CD4-positive, alpha-beta T cell treated with Interleukin-6 for 4 hours (primary cell): Measurements from ENCODE around the gene MEF2C.
A peak's percentile ranks its signal among the peaks of the same experiment; 100 is the strongest.

Experiments
- DNase-seq: peaks from one replicate; pipeline ENCODE4 v3.0.0-alpha.2; 2020; ENCODE audit warnings: mixed read lengths

The MEF2C gene

DNA sequence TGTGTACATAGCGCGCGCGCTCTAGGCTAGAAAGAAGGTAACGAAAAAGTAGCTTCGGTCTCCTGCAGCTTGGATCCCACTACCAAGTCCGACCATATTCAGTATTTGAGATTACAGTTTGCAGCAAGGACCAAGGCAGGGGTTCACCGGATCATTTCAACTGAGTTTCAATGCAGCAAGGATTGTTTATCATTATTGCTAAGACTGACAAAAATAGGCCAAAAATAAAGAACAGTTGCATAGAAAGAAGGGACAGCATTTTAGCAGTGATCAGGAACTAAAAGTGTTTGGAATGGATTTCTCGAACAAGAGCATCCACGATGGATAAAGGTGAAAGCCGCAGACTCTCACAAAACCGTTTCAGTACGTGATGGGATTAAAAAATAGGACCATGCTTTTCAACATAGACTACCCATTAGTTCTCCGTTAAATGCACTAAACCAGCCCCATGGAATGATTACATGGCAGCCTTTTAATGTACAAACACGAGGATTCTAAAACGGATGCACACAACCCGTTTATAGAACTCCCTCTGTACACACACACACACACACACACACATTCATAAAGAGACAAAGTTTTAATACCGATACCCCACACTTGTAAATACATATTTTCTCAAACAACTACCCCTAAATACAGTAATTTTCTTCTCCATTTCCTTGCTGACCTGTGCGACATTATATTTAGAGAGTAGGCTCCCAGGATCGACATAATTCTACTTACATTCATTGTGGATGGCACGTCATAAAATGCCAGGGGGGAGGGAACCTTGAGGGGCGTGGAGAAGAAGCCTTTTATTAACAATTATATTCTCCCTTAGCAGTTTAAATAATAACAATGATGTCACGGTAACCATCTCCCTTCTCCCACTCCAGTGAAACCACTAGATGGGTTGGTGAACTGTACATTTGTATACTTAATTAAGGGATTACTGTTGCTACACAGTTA lies 197.1 kb downstream of the MEF2C start:
- DNase-seq = no peak

DNA sequence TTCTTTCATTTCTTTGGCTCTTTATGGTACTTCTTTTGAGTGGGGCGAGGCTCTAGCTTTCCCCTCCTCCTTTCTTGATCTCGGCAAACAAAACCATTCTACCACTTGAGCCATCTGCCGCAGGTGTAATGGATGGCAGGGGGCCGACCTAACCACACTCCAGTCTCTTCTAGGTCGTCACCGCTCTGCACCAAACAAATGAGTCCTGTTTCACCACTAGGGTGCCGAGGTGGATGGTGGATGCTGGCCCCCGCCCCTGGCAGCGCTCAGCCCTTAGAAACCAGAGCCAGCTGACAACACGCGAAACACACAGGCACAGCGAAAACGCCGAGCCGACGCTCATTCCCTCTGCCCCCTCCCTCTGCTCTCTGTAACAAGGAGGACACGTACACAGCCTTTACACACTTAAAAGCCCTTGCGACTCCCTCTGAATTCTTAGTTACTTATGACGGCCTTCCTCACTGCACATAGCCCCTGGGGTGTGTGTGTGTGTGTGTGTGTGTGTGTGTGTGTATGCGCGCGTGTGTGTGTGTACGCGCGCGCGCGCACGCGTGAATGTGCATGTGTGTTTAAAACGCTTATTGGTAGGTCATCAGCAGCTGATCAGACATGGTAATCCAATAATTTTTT lies 199.4 kb downstream of the MEF2C start:
- no peak for DNase-seq

DNA sequence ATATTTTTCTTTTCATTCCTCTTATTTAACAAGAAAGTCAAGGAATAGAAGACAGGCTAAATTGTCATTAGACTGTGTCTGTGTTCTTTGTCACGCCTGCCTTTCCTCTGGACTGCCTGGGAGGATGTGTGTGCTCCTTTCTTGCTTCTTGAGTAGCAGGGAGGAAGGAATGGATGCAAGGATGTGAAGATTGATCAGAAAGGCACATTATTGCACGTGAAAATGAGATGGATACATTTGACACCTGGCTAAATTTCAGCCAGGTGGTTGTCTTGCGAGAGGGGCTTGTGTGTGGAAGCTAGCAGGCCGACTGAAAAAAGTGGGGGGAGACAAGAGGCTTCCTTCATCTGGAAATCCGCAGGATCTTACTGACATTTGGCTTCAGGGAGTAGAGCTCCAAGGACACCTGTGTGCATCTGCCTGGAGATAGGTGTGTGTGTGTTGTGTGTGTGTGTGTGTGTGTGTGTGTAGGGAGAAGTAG lies 200.1 kb downstream of the MEF2C start:
- DNase-seq = no peak

DNA sequence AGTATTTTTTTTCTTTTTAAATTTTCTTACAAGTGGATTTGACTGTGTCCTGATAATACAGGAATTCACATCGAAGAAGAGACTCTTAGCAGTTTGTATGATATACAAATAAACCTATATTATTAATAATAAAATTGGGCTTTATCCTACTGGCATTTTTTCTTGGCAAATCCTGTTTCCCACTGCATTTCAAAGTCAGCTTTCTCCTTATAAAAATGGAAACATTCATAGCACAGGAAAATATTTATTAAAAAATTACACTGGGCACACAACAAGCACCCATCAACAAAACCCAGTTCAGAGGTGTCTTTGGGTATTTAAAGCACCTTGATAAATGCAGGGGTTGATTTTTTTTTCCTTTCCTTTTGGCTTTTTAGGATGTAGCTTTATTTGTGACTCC lies 200.9 kb downstream of the MEF2C start:
- no peak for DNase-seq

DNA sequence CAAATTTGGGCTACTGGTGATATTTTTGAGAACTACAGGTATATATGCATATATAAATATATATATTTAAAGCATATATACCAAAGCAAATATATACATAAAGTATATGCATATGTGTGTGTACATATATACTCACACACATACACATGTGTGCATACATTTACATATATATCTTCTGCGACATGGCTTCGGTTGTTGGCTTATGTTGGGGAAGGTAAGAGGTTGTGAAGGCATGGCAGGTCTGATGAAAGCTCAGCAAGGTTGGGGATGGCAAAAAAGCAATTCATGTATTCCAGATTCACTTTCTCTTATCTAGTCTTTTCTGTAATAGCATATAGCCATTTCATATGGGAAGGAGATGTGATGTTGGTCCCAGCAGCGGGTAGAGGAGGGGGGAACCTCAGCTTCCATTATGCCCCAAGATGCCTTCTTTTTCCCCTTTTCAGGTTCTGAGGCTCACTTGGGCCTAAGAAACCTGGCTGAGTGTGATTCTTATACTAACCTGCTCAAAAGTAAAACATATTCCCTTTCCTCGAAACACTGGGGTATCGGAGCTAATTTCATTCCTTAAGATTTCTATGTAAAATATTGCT lies 201.7 kb downstream of the MEF2C start:
- no peak for DNase-seq

DNA sequence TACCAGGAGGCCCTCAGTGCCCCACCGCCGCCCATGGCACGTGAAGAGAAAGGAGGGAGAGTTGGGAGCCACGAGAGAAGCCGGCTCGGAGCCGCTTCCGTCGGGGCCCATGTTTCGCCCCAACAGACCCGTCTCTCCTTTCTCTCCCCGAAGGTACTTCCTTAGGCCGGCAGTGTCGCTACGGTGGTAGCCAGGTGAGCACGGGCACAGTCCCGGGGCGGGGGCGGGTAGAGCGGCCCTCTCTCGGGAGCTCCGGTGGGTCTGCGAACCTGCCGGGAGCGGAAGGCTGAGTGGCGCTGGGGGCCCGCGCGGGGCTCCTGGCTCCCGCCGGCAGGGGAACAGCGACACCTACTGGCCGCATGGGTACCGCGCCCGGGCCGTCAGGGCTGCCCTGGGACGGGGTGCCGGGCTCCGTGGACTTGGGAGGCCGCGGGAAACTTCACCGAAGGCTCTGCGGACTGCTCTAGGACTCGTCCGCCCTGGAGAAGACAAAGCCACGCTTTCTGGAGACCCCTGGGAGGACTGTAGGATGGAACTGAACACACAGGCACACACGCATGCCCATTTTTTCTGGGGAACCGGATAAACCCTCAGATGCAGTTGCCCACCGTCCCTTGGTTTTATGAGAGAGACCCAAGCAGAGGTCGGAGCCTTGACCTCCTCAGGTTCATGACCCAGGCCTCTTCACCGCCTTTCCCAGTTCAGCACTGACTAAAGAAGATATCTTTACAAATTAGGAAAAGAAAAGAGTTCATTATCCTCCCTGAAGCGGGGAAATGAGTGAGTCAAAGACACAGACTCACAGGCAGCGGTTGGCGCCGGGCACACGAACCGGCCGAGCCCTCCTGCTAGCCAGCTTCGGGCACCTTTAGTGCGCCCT lies 202.5 kb downstream of the MEF2C start:
- DNase-seq = peak; percentile 73

DNA sequence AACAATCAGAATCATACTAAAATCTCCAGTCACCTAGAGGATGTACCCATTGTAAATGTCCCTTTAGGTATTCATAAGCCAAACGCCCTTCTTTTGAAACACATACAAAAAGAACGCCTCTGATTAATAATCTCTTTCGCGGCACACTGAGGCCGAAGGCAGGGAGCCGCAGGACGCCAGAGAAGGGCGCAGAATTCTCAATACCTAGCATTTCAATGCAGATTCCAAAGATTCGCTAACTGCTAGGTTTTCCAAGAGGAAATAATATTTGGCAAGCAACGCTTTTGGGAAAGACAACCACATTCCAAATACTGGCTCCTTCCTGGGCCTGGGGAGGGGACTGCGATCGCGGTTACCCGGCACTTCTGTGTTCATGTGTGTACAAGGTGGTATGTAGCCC lies 203.3 kb downstream of the MEF2C start:
- no peak for DNase-seq

DNA sequence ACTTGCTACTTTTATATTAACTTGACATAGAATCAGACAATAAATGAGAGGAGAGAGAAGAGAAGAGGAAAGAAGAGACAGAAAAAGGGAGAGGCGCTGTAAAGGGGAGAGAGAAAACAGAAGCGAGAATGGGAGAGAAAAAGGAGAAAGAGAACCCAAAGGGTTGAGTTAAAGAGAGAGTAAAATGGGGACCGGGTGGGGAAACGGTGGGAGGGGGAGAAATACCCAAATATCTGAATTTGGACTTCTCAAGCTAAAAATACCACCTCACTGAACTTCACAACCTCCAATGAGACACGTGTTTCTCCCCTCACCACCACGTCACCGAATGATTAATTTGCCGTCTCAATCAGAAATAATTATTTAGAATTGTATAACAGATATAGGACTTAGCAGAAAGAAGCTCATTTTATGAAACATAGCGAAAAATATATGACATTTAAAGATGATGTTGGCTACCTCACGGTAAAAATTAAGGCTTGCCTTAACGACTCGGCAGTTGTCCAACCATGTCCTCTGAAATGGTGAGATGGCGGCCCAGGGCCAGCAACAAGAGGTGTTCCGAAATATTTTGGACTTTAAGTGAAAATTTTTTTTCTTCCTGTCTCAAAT lies 204.1 kb downstream of the MEF2C start:
- no peak for DNase-seq

DNA sequence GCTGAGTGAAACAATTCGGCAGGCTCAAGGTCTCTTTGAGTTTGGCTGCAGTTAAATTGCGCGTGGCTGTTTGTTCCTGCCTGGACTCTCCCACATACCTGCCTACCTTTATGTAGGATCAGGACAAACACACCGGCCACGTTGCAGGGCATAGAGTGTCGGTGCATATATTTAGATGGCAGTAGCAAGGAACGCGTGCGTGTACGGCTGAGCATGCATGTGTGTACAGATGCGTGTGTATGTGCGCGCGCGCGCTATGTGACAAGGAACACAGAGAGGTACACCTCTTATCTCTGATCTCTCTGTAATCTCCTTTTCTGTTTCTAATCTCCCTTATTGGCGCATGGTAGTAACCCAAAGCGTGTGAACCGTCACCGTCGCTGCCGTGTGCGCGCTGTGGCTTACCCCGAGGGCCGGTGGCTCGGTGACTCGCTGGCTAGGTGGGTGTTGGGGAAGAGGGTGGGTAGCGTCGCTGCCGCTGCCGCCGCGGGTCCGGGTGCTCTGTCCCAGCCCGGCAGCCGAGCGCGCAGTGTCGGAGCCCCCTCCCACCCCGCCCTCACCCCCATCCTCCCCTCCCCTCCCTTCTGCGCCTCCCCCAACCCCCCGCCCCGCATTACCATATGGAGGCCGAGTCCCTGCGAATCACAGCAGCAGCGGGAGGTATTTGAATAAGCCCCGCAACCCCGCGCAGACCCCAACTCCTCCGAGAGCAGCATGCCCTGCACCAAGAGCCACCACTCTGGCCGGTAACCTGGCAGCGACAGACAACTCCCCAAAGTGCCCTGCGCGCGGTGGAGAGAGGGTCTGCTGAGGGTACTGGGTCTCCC lies 204.8 kb downstream of the MEF2C start:
- DNase-seq = no peak

DNA sequence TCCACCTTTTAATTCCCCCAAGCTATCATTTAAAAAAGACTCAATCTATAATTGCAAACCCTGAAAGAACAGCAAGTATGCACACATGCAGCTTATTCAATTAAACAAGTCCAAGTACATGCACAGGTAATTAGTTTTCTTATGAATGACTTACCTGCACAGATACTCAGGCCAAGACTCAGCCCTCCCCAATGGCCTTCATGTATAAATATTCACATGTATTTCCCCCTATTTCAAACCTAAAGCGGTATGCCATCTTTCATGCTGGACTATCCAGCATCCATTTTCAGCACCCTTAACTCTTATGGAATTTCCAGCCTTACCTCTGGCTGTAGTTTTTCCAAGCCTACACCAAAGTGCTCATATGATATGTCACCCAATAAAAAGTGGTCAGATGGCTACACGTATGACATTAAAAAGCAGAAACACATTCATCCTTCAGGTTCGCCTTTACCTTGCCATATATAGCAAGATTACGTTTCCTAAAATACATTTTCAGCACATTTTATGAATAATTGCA lies 205.5 kb downstream of the MEF2C start:
- DNase-seq = no peak

DNA sequence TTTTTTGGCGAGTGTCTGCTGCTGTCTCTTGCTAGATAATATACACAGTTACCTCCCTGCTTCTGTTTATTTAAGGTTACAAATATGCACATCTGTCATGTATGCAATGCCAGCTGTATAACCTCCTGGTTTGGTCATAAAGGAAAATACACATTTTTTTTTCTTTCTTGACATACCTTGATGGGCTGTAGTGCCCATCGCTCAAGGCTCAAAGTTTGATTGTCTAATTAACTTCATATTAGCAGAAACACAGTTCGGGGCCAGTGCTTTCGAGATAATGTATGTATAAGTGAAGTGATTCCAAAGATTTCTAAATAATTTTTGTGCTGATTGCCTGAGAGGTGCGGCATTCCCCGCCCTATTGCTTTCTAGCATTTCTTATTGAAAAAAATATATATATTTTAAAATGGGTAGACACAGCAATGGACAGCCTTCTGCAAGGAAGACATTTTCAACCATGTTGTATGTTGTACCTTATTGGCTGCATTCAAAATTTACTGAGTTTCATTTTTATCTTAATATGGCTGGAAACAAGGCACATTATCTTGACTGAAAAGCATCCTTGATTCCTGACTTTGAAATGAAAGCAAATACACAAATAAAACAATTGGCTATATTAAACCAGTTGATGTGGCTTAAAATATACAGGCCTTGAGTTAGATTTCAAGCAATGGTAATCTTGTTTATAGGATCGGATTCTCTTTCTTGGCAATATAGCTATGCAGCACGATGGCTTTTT lies 206.2 kb downstream of the MEF2C start:
- DNase-seq = no peak

DNA sequence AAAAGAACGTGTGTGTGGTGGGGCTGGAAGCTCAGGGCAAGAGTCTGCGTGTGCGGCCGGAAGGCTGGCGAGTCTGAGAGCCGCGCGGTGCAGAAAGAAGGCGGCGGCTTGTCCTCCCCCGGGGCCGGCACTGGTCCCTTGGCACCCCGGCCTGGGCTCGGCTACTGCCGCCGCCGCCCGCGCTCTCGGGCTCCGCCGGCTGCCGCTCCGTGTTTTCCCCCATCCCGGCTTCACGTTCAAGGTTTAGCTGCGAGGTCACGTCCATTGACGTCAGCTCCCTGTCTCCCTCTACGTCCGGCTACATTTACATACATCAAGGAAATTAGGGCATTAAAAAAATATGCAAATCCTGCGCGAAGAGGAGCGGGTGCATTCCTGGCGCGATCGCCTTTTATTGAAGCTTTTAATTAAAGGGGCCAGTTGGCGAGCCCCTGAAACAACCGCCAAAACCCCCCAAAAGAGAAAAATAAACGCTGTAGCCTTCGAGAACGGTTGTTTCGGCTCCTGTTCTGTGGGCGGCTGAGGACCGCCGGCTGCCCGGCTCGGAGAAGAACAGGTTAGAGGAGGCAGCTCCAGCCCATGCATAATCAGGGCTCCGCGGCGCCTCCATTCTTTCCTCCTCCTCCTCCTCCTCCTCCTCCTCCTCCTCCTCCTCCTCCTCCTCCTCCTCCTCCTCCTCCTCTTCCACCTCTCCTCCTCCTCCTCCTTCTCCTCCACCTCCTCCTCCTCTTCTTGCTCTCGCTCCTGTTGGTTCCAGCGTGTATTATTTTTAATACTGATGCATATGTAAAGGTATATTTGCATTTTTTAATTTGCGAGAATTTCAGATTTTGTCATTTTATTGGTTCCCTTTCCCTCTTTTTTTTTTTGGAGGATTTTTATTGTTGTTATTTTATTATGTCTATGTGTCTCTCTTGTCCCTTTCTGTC lies 207.0 kb downstream of the MEF2C start:
- DNase-seq = no peak

DNA sequence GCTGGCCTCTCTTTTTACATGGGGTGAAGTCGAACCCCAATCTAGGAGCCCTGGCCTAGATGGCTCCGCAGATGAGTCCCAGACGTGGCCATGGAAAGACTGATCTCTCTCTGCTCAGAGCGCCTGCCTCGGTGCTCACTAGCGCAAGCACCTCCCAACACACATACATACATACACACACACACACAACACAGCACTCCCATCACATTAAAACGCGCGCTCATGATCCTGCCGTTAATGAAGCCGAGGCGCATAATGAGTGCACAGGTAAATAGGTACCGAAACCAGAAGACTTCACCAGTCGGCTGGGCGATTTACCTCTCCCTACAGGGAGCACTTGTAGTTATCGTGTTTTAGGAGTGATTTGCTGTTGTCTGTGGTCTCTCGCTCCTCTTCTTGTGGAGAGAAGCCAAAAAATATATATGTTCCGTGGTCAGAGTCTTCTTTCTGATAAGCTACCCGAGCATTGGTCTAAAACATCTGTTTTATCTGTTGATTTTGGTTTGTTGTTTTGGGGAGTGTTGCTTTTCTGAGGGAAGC lies 207.7 kb downstream of the MEF2C start:
- no peak for DNase-seq

DNA sequence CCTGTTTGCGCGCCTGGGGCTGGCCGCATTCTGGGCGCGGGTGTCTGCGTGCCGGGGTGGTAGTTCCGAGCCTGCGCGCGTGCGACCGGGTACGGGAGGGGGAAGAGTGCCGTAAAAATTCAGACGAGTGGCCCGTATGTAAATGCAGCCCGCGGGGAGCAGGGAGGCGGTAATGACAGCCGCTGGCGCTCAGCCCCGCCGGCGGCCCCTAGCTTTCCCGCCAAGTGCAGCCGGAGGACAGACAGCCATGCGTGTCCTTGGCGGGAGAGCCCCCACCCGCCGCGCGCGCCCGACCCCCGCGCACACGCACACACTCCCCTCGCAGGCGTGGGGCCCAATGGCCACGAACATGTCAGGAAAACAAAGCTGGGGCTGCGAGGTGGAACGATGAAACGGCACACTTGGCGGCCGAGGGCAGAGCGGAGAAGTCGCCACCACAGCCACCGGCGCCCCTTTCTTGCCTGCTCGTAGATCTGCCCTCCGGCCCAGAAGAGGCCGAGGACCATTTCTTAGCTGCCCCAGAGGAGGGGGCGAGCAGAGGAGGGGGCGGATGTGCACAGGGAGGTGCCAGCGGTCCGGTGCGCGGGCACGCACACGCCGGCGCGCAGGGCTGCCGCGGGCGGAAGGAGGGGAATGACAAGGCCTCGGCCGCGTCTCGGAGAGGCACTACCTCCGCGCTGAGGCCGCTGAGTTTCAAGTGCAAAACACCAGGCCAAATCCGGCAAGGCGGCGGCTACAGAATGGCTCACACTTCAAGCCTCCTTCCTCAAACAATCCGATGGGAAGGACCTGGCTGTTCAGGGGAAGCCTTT lies 208.4 kb downstream of the MEF2C start:
- DNase-seq = no peak

DNA sequence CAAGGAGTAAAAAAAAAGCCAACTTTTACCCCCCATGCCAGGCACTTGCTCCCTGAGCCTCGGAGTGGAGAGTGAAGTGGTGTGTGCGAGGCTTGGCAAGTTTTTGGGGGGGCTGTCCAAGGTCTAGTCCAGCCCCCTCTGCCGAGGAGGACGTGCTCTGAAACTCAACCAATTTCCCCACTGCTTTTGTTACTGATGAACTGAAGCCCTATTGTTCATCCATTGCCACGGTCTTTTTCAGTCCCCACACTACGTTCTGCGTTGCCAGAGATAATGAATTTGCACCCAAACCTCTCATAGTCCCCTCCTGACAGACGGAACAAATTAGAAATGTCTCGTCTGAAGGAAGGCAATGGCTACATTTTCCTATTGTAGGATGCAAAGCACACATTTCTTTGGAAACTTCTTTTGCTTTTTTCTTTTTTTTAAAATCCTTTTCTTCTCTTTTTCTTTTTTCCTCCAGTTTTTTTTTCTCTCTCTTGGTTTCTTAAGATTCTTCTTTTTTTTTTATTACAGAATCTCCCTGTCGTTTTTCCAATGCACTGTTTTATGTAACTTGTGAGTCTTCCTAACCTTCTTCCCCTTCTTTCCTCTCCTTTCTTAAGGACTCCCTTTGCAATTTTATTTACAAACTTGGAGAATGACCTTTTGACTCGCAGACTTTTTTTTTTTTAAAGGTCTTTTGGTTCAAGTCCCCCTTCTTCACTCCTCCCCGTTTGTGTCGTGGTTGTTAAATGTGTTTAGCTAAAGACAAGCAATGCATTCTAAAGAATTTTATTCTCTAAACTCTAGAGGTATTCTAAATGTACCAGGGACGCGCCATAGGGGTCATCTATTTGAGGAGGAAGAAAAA lies 209.5 kb downstream of the MEF2C start:
- no peak for DNase-seq

DNA sequence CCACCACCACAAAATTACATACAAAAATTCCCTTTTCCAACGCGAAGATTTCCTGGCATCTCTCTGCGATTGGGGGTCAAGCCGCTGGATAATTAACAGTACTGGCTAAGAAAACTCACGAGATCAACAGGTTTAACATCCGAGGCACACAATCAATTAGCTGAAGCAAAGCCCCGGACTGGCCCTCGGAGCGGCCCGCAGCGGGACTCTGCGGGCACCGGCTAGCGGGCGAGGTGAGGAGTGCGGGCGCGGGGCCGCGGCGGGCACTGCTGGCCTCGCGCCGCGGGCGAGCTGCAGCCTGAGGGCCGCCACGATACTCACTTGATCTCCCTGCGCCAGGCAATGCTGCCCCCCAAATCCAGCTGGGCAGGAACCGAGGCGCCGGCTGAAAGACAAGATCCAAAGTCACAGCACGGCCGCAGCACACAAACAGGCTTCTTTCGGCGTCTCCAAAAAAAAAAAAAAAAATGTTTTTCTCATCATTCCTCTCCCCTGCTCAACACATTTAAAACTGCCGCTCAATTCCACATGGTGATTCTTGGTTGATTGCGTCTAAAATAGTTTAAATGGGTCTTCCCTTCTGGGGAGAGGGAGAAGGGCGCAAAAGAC lies 210.2 kb downstream of the MEF2C start:
- no peak for DNase-seq
